ENCODE data around the gene IL4.

IL4 gene

GRCh38 chr5:132663771-132664695 lies 9.8 kb upstream of the IL4 start:
- no peak for DNase-seq (ENCODE audit: low read depth)
- no peak for TF ChIP-seq CTCF (IDR thresholded peaks at IDR 0.05; ENCODE audit: low read depth, low read length, missing control alignments)
- no peak overlapping the region for H3K4me3 ChIP-seq (ENCODE audit: low read depth, low read length)

GRCh38 chr5:132664696-132665209 lies 9.0 kb upstream of the IL4 start:
- H3K4me3 ChIP-seq (ENCODE audit: low read depth, low read length) = no peak overlapping the region
- no peak for TF ChIP-seq CTCF (IDR thresholded peaks at IDR 0.05; ENCODE audit: low read depth, low read length, missing control alignments)
- no peak for DNase-seq (ENCODE audit: low read depth)

GRCh38 chr5:132665574-132666080 lies 8.2 kb upstream of the IL4 start:
- DNase-seq (ENCODE audit: low read depth) = no peak
- TF ChIP-seq CTCF (IDR thresholded peaks at IDR 0.05; ENCODE audit: low read depth, low read length, missing control alignments) = no peak
- no peak overlapping the region for H3K4me3 ChIP-seq (ENCODE audit: low read depth, low read length)

- no peak for TF ChIP-seq CTCF (IDR thresholded peaks at IDR 0.05; ENCODE audit: low read depth, low read length, missing control alignments)
- no peak for DNase-seq (ENCODE audit: low read depth)
- no peak overlapping the region for H3K4me3 ChIP-seq (ENCODE audit: low read depth, low read length)
These were observed 7.3 kb upstream of the IL4 start for GRCh38 chr5:132666310-132667123.

GRCh38 chr5:132667309-132667708 lies 6.5 kb upstream of the IL4 start:
- DNase-seq (ENCODE audit: low read depth) = no peak
- TF ChIP-seq CTCF (IDR thresholded peaks at IDR 0.05; ENCODE audit: low read depth, low read length, missing control alignments) = no peak
- H3K4me3 ChIP-seq (ENCODE audit: low read depth, low read length) = no peak overlapping the region

- DNase-seq (ENCODE audit: low read depth) = no peak
- TF ChIP-seq CTCF (IDR thresholded peaks at IDR 0.05; ENCODE audit: low read depth, low read length, missing control alignments) = no peak
- no peak overlapping the region for H3K4me3 ChIP-seq (ENCODE audit: low read depth, low read length)
These were observed 5.8 kb upstream of the IL4 start for GRCh38 chr5:132667761-132668705.
